ENCODE data around the gene CLDN18.

DNA sequence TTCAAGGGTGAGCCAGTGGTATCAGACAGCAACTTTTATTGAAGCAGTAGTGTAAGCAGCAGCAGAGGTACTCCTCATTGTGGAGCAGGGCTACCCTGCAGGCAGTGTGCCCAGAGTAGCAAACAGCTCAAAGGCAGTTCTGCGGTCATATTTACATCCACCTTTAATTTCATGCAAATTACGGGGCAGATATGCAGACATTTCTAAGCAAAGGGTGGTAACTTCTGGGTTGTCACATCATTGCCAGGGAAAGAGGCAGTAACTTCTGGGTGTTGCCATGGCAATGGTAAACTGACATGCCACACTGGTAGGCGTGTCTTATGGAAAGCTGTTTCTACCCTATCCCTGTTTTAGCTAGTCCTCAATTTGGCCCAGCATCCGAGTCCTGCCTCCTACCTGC, 46.5 kb upstream of the CLDN18 start:
- TF ChIP-seq, protein P1, sequence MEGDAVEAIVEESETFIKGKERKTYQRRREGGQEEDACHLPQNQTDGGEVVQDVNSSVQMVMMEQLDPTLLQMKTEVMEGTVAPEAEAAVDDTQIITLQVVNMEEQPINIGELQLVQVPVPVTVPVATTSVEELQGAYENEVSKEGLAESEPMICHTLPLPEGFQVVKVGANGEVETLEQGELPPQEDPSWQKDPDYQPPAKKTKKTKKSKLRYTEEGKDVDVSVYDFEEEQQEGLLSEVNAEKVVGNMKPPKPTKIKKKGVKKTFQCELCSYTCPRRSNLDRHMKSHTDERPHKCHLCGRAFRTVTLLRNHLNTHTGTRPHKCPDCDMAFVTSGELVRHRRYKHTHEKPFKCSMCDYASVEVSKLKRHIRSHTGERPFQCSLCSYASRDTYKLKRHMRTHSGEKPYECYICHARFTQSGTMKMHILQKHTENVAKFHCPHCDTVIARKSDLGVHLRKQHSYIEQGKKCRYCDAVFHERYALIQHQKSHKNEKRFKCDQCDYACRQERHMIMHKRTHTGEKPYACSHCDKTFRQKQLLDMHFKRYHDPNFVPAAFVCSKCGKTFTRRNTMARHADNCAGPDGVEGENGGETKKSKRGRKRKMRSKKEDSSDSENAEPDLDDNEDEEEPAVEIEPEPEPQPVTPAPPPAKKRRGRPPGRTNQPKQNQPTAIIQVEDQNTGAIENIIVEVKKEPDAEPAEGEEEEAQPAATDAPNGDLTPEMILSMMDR (IDR thresholded peaks at IDR 0.05; ENCODE audit: borderline replicate concordance, extremely low read depth, low read length, poor library complexity, severe bottlenecking), result no peak
- TF ChIP-seq EZH2 (IDR thresholded peaks at IDR 0.05; ENCODE audit: borderline replicate concordance, low read depth, low read length, severe bottlenecking), result no peak

All from DND-41 (cell line).